Measurements from ENCODE around the gene NIPAL4.
"Not testable (repeated sequence)": the region's sequence is repeated elsewhere in the genome, so short reads cannot be mapped to it uniquely, and the experiment has no call there.

Gene NIPAL4

DNA sequence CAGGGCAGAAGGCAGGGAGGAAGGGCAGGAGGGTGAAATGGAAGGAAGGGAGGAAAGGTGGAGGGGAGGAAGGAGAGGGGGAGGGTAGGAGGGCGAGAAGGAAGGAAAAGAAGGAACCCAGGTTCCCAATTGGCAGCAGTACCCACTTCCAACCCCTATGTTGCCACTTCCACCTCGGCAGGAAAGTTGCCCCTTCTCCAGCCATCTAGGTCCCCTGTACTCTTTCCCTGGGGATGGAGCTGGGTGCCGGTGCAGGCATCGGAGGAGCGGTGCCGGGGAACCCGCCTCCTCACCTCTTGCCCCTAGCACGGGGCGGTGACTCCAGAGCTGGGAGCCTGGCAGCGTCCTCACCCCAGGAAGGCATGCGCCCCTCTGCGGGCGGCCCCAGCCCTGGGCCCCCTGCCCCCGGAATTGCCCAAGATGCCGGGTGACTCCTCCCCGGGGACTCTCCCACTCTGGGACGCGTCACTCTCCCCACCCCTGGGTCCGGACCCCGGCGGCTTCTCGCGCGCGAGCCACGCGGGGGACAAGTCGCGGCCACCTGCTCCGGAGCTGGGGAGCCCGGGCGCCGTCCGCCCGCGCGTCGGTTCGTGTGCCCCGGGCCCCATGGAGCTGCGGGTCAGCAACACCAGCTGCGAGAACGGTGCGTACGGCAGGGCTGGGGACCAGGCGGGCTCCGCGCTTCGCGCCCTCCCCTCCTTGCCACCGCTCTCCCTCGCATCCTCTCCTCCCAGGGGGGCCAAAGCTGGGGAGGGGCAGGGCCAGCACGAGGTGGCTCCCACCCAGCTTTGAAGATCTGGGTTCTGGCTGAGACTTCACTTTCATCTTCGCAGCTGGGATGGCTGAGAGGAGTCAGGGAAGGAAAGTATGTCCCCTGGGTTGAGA lies at the start of gene NIPAL4:
NIPAL4 (plus strand) TSS at position 499 of the 885 bp plus-strand sequence; CDS start at position 607, 108 bp downstream.
- peak; percentile 38 for DNase-seq

DNA sequence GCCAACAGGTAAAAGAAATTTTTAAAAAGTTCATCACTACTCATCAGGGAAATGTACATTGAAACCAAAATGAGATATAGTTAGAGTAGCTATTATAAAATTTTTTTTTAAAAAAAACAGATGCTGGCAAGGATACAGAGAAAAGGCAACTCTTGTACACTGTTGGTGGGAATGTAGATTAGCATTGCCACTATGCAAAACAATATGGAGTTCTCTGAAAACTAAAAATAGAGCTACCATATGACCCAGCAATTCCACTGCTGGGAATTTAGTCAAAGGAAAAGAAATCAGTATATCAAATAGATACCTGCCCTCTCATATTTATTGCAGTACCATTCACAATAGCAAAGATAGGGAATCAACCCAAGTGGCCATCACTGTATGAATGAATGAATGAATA lies 44.2 kb upstream of the NIPAL4 start:
- DNase-seq, result no peak

GRCh38 chr5:157419521-157419920 lies 40.5 kb upstream of the NIPAL4 start:
- not testable (repeated sequence) for DNase-seq

DNA sequence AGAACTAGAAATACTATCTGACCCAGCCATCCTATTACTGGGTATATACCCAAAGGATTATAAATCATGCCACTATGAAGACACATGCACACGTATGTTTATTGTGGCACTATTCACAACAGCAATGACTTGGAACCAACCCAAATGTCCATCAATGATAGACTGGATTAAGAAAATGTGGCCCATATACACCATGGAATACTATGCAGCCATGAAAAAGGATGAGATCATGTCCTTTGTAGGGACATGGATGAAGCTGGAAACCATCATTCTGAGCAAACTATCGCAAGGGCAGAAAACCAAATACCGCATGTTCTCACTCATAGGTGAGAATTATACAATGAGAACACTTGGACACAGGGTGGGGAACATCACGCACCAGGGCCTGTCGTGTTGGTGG lies 30.1 kb upstream of the NIPAL4 start:
- not testable (repeated sequence) for DNase-seq

- peak; percentile 38 for DNase-seq
These were observed 28.3 kb upstream of the NIPAL4 start for GRCh38 chr5:157431544-157432200.

DNA sequence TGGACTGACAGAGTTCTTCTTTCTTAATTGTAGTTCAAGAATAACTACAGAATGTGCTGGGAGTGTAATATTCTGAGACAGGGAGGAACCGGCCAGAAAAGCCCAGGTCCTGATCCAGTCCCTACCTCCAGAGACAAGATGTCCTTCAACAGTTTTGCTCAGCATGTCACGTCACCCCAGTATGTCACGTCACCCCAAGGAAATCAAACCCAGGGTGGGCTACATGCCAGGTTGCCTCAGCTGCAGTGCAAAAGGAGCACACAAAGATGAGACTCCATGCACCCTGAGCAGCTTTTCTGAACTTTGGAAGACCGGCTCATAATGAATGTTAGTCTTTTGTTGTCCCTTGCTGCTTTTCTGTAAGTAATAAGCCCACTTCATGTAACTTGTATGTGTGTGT lies 25.9 kb upstream of the NIPAL4 start:
- no peak for DNase-seq

DNA sequence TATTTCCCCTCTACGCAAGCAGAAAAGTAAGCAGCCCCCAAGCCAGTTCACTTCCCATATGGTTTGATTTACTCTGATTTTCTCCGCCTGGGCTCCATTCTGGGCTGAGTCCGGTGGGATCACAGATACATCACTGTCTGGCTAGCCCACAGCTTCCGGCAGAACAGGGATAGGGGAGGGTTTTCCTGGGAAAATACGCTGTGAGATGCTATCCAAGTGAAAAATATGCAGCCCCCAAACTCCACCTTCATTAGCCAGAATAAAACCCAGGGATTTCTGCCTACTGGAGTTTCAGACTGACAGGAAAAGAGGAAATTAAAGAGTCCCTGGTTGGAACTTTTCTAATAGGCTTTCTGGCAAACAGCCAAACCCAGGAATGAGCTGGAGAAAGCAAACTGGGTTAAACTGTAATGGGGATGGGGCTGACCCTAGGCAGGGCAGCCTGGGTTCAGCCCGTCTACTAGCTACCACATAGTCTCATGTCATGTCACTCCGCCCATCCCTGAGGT lies 16.9 kb upstream of the NIPAL4 start:
- DNase-seq, result no peak

- peak; percentile 32 for DNase-seq
These were observed 15.8 kb upstream of the NIPAL4 start for GRCh38 chr5:157444224-157444623.

GRCh38 chr5:157445745-157446411 lies 14.1 kb upstream of the NIPAL4 start:
- no peak for DNase-seq

- no peak for DNase-seq
These were observed 13.5 kb upstream of the NIPAL4 start for GRCh38 chr5:157446412-157446935.

DNA sequence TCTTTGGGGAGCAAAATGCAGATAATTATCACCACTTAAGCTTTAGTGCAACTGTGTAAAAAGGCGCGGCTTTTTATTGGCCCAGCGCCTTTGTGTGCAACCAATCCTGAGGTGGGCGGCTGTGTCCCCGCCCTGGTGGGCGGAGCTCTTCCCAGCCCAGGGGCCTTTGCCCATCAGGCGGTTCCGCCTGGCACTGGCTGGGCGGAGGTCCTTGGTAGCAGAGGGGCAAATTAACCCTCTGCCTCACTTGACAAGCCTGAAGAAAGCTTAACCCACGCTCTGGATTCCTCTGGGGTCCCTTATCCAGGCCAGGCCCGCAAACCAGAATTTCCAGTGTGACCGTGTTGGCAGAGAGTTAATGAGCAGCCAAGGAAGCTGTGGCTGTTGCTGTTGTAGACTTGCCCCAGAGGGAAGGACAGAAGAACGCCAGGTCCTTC lies 12.8 kb upstream of the NIPAL4 start:
- no peak for DNase-seq

- peak; percentile 14 for DNase-seq
These were observed 10.8 kb upstream of the NIPAL4 start for GRCh38 chr5:157449011-157449723.

DNA sequence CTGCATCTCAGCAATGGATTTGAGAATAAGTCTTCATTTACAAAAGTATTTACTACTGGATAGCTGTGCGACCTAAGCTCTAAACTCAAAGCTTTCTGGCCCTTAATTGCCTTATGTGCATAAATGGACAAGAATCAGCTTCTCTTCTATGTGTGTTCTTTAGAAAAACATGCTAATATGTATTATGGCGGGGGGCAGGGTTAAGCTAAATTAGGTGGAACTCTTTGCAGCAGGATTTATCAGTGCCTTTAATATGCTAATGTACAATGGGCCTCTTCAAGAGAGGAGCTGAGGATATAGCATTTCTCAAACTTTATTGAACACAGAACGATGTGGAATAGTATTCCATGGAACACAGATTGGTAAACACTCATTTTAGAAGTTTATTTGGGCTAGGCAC lies 10.0 kb upstream of the NIPAL4 start:
- no peak for DNase-seq

GRCh38 chr5:157451806-157452205 lies 8.2 kb upstream of the NIPAL4 start:
- DNase-seq, result no peak

DNA sequence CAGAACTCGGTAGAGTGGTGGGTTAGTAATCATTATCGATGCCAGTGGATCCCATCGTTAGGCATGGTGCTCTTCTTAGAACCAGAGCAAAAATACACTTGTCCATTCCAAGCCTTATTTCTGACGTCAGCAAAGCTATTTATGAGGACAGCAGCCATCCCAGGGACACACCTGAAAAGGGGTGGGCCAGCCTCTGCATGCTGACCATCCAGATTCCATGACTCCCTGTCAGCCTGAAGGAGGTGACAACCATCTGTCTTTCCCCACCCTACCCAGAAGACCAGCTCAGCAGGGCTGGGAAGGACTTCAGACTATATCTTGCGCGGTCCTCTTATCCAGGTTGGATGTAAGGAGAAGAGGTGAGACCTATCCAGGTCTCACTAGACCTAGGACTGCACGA lies 5.7 kb upstream of the NIPAL4 start:
- DNase-seq, result no peak

- DNase-seq, result no peak
These were observed 5.0 kb upstream of the NIPAL4 start for GRCh38 chr5:157455057-157455456.

- DNase-seq, result no peak
These were observed 3.7 kb upstream of the NIPAL4 start for GRCh38 chr5:157456301-157456700.

GRCh38 chr5:157457391-157457790 lies 2.6 kb upstream of the NIPAL4 start:
- DNase-seq, result no peak

GRCh38 chr5:157458835-157459234 lies 1.2 kb upstream of the NIPAL4 start:
- no peak for DNase-seq

GRCh38 chr5:157460921-157461792 lies 1.1 kb downstream of the NIPAL4 start:
- DNase-seq, result no peak

- DNase-seq, result no peak
These were observed 3.1 kb downstream of the NIPAL4 start for GRCh38 chr5:157463081-157463480.
